NOMO-1 treated with dmso at 0.1 percent for 144 hours (cell line): Measurements from ENCODE around the gene ABHD4.
"Not testable (repeated sequence)": the region's sequence is repeated elsewhere in the genome, so short reads cannot be mapped to it uniquely, and the experiment has no call there.

Experiments
- DNase-seq: peaks from one replicate; lab custom pipeline; 2025; ENCODE audit not compliant: unreplicated experiment; lab: John Stamatoyannopoulos, UW

ABHD4 gene

GRCh38 chr14:22598099-22598895 is at the start of gene ABHD4:
ABHD4 (plus strand) TSS chr14:22598300; CDS start chr14:22598307, 7 bp downstream.
- no peak for DNase-seq

GRCh38 chr14:22549324-22549962 is 48.7 kb upstream of the ABHD4 start:
- DNase-seq: no peak

GRCh38 chr14:22549981-22550673 is 48.0 kb upstream of the ABHD4 start:
- no peak for DNase-seq

GRCh38 chr14:22551605-22551997 is 46.5 kb upstream of the ABHD4 start:
- DNase-seq: no peak

- DNase-seq: no peak
Measured at GRCh38 chr14:22552001-22552826, 45.9 kb upstream of the ABHD4 start.

GRCh38 chr14:22552827-22553076 is 45.3 kb upstream of the ABHD4 start:
- DNase-seq: no peak

- DNase-seq: no peak
Measured at GRCh38 chr14:22553445-22553844, 44.7 kb upstream of the ABHD4 start.

- not testable (repeated sequence) for DNase-seq
Measured at GRCh38 chr14:22553861-22554497, 44.1 kb upstream of the ABHD4 start.

- no peak for DNase-seq
Measured at GRCh38 chr14:22554498-22555383, 43.4 kb upstream of the ABHD4 start.

GRCh38 chr14:22555384-22556011 is 42.6 kb upstream of the ABHD4 start:
- DNase-seq: no peak

GRCh38 chr14:22556021-22556989 is 41.8 kb upstream of the ABHD4 start:
- DNase-seq: peak; percentile 83

- DNase-seq: peak; percentile 67
Measured at GRCh38 chr14:22556990-22557623, 41.0 kb upstream of the ABHD4 start.

GRCh38 chr14:22557846-22558220 is 40.3 kb upstream of the ABHD4 start:
- no peak for DNase-seq

- DNase-seq: no peak
Measured at GRCh38 chr14:22558221-22558913, 39.7 kb upstream of the ABHD4 start.

GRCh38 chr14:22559041-22559440 is 39.1 kb upstream of the ABHD4 start:
- DNase-seq: no peak

- DNase-seq: no peak
Measured at GRCh38 chr14:22560662-22561365, 37.3 kb upstream of the ABHD4 start.

GRCh38 chr14:22561366-22561660 is 36.8 kb upstream of the ABHD4 start:
- DNase-seq: no peak
